Caco-2 (cell line): ENCODE results near the gene HCST. TPM values are rescaled to one million over a fixed set of nuclear protein-coding genes. Genes with fewer than 3 reads are reported as not detected.

Source experiments
- BruUV-seq: library from RNA; stranded (reverse); fragments of 400-500 nt; replicated peaks from 2 replicates; lab custom pipeline; 2021; lab: Mats Ljungman, UMichigan
- CTCF ChIA-PET: fragments of 300-600 bp; sonication (Branson Sonifier 250); formaldehyde crosslinking; loops from one replicate; lab custom pipeline; 2022; ENCODE audit warnings: antibody characterized with exemption; lab: Charles Lee
- POLR2A ChIA-PET: fragments of 300-600 bp; sonication (Branson Sonifier 250); formaldehyde crosslinking; loops from one replicate; lab custom pipeline; 2022; ENCODE audit warnings: antibody characterized with exemption; lab: Charles Lee
- DNase-seq, 2 experiments: peaks; one replicate each; pipeline versions ENCODE4 v3.0.0 to v3.0.0-alpha.2; 2020 to 2022
- H3K27me3 ChIP-seq: replicated peaks from 2 replicates; pipeline ENCODE4 v1.6.0; 2011; ENCODE audit warnings: low read length; ENCODE audit not compliant: control insufficient read depth, insufficient read depth
- H3K36me3 ChIP-seq: 2 replicates; pipeline ENCODE4 v1.5.1; 2011; ENCODE audit warnings: low read length; ENCODE audit not compliant: control insufficient read depth, insufficient read depth
- H3K4me1 ChIP-seq: fragments of 250-450 bp; sonication (Bioruptor Pico); 2 replicates; pipeline ENCODE4 v1.5.1; 2020; ENCODE audit warnings: mild to moderate bottlenecking
- H3K4me3 ChIP-seq: 2 replicates; pipeline ENCODE4 v1.5.1; 2011; ENCODE audit warnings: low read depth, mild to moderate bottlenecking, control low read depth, low read length
- H3K9me3 ChIP-seq: fragments of 250-450 bp; sonication (Bioruptor Pico); 2 replicates; pipeline ENCODE4 v1.5.1; 2020; ENCODE audit warnings: mild to moderate bottlenecking, moderate library complexity
- H3K27ac Mint-ChIP-seq: one replicate; pipeline ENCODE4 v1.8.0; 2022; ENCODE audit warnings: mixed read lengths; ENCODE audit not compliant: unreplicated experiment
- H3K27me3 Mint-ChIP-seq: one replicate; pipeline ENCODE4 v1.8.0; 2022; ENCODE audit warnings: mixed read lengths; ENCODE audit not compliant: insufficient read depth, unreplicated experiment
- H3K36me3 Mint-ChIP-seq: one replicate; pipeline ENCODE4 v1.8.0; 2022; ENCODE audit warnings: mild to moderate bottlenecking, mixed read lengths; ENCODE audit not compliant: insufficient read depth, unreplicated experiment
- H3K4me1 Mint-ChIP-seq: one replicate; pipeline ENCODE4 v1.8.0; 2022; ENCODE audit warnings: low read depth, mixed read lengths; ENCODE audit not compliant: unreplicated experiment
- H3K4me3 Mint-ChIP-seq: one replicate; pipeline ENCODE4 v1.8.0; 2022; ENCODE audit warnings: mild to moderate bottlenecking, moderate library complexity, mixed read lengths; ENCODE audit not compliant: unreplicated experiment
- H3K9me3 Mint-ChIP-seq: one replicate; pipeline ENCODE4 v1.8.0; 2022; ENCODE audit warnings: mixed read lengths; ENCODE audit not compliant: unreplicated experiment
- intact Hi-C: fragments of 100-400 bp; cut with micrococcal nuclease; formaldehyde crosslinking; loops from one replicate; pipeline ENCODE4 v1.10.0; 2022; ENCODE audit not compliant: unreplicated experiment
- total RNA-seq: library from RNA; stranded (reverse); gene quantifications from 2 replicates; pipeline ENCODE4 v1.2.3, GENCODE V29; 2022
- TF ChIP-seq, protein P1 (sequence below), 2 experiments: fragments of 200-600 bp in 1 of 2; IDR thresholded peaks; 1 replicate in 1 of 2; 2 replicates in 1 of 2; pipeline versions ENCODE4 v1.5.1 to v1.8.0; 2011 to 2022; ENCODE audit warnings: antibody characterized with exemption in 1 of 2, control low read depth in 1 of 2, inconsistent platforms in 1 of 2, low read depth in 1 of 2, low read length in 1 of 2, mild to moderate bottlenecking in 1 of 2, moderate library complexity in 1 of 2; ENCODE audit not compliant: insufficient read depth in 1 of 2, severe bottlenecking in 1 of 2, unreplicated experiment in 1 of 2

Gene HCST
- total RNA-seq, 1 experiment from 2014 or later, result not detected

DNA sequence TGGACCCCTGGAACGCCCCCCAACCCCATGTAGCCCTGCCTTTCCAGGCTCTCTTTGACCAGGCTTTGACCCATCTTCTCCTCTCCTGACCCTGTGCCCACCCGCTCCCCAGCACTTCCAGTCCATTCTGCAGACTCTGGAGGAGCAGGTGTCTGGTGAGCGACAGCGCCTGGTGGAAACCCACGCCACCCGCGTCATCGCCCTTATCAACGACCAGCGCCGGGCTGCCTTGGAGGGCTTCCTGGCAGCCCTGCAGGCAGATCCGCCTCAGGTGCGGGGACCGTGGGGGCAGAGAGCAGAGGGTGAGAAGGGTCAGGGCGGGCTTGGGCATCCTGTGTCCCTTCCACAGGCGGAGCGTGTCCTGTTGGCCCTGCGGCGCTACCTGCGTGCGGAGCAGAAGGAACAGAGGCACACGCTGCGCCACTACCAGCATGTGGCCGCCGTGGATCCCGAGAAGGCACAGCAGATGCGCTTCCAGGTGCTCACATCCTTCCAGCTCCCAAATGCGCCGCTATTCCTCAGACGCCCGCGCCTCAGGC is 27.9 kb upstream of the HCST start:
- TF ChIP-seq, protein P1, sequence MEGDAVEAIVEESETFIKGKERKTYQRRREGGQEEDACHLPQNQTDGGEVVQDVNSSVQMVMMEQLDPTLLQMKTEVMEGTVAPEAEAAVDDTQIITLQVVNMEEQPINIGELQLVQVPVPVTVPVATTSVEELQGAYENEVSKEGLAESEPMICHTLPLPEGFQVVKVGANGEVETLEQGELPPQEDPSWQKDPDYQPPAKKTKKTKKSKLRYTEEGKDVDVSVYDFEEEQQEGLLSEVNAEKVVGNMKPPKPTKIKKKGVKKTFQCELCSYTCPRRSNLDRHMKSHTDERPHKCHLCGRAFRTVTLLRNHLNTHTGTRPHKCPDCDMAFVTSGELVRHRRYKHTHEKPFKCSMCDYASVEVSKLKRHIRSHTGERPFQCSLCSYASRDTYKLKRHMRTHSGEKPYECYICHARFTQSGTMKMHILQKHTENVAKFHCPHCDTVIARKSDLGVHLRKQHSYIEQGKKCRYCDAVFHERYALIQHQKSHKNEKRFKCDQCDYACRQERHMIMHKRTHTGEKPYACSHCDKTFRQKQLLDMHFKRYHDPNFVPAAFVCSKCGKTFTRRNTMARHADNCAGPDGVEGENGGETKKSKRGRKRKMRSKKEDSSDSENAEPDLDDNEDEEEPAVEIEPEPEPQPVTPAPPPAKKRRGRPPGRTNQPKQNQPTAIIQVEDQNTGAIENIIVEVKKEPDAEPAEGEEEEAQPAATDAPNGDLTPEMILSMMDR (IDR thresholded peaks at IDR 0.05; ENCODE audit: insufficient read depth in 1 of 2, low read depth in 1 of 2, low read length in 1 of 2, severe bottlenecking in 1 of 2, unreplicated experiment in 1 of 2), result no peak
- ChIA-PET CTCF (no interaction called here), POLR2A (no interaction called here)
- intact Hi-C loops, result no loop called here
- Histone ChIP-seq H3K27me3 (peaks cover 1% of the 10 kb centered on the region; the same call in 1 of the 2 replicates), H3K9me3 (no peaks in the 10 kb centered on the region), H3K4me3 (no peak overlapping the region), H3K4me1 (peaks cover 8% of the 10 kb centered on the region), H3K36me3 (no peaks in the 10 kb centered on the region; the same call in none of the 2 replicates)
- no peak overlapping the region for H3K27ac Mint-ChIP-seq
- peaks cover under 1% of the 10 kb centered on the region for H3K36me3 Mint-ChIP-seq
- no peak overlapping the region for H3K4me3 Mint-ChIP-seq
- DNase-seq, result no peak
- H3K27me3 Mint-ChIP-seq, result peaks cover 29% of the 10 kb centered on the region
- BruUV-seq, result no TSS peak
- peaks cover 11% of the 10 kb centered on the region for H3K4me1 Mint-ChIP-seq
- H3K9me3 Mint-ChIP-seq, result no peaks in the 10 kb centered on the region

DNA sequence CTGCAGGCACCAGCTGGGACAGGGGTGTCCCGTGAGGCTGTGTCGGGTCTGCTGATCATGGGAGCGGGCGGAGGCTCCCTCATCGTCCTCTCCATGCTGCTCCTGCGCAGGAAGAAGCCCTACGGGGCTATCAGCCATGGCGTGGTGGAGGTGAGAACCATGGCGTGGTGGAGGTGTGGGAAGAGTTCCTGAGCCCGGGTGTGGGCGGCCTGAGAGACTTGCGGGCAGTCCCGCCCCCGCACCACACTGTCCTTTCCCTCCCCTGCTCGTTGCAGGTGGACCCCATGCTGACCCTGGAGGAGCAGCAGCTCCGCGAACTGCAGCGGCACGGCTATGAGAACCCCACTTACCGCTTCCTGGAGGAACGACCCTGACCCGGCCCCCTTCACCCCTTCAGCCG is 23.3 kb upstream of the HCST start:
- DNase-seq, result no peak
- Mint-ChIP-seq H3K36me3 (peaks cover 9% of the 10 kb centered on the region), H3K4me3 (no peak overlapping the region), H3K27ac (no peak overlapping the region), H3K9me3 (no peaks in the 10 kb centered on the region), H3K4me1 (peaks cover 10% of the 10 kb centered on the region), H3K27me3 (peaks cover 23% of the 10 kb centered on the region)
- Histone ChIP-seq H3K27me3 (peaks cover 1% of the 10 kb centered on the region; the same call in 1 of the 2 replicates), H3K9me3 (no peaks in the 10 kb centered on the region), H3K4me1 (no peaks in the 10 kb centered on the region), H3K4me3 (no peak overlapping the region), H3K36me3 (no peaks in the 10 kb centered on the region)
- no TSS peak for BruUV-seq
- ChIA-PET POLR2A (interaction anchor here (1.0 to 1.1 kb wide), 2 partner anchors 50 to 231 kb away, joined by 3 to 4 read pairs; no protein-coding TSS in a partner anchor), CTCF (interaction anchor here (0.6 to 2.2 kb wide), 4 partner anchors 9 to 83 kb away, joined by 3 to 14 read pairs (median 4); no protein-coding TSS in a partner anchor)
- TF ChIP-seq, protein P1 (IDR thresholded peaks at IDR 0.05; ENCODE audit: insufficient read depth in 1 of 2, low read depth in 1 of 2, low read length in 1 of 2, severe bottlenecking in 1 of 2, unreplicated experiment in 1 of 2), result no peak
- intact Hi-C loops, result loop anchor here (1.0 kb wide), 1 partner anchor 10 kb away; no protein-coding TSS in a partner anchor

DNA sequence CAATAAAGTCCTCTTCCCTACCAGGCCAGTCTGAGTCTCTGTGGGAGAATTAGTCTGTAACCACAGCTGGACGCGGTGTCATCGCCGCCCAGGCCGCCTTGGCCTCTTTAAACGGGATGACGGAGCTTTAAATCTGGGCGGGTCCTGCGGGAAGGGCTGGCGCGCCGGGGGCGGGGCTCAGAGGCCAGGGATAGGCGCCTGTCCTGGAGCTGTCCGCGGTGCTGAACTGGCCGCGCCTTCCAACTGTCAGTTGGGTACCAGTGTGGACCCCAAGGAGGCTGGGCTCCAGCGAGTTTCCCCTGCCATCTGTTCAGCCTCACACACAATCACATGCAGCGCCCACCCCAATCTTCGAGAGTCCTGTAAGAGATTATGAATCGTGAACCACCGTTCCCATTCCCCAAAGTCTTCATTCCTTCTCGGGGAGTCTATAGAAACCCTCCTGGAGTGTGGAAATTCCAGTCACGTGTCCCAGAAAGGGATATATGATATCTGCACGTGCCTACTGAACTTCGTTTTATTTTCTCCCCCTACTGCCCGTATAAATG is 22.5 kb upstream of the HCST start:
- no TSS peak for BruUV-seq
- no peaks in the 10 kb centered on the region for H3K4me1 ChIP-seq
- H3K36me3 Mint-ChIP-seq, result peaks cover 9% of the 10 kb centered on the region
- no peak overlapping the region for H3K27ac Mint-ChIP-seq
- no peak overlapping the region for H3K4me3 Mint-ChIP-seq
- H3K36me3 ChIP-seq, result no peaks in the 10 kb centered on the region
- intact Hi-C loops, result loop anchor here (1.0 kb wide), 1 partner anchor 11 kb away; no protein-coding TSS in a partner anchor
- H3K27me3 Mint-ChIP-seq, result peaks cover 21% of the 10 kb centered on the region
- ChIA-PET POLR2A (interaction anchor here (1.0 to 1.1 kb wide), 2 partner anchors 51 to 232 kb away, joined by 3 to 4 read pairs; no protein-coding TSS in a partner anchor), CTCF (interaction anchor here (0.6 to 2.2 kb wide), 5 partner anchors 10 to 82 kb away, joined by 3 to 14 read pairs (median 4); no protein-coding TSS in a partner anchor)
- H3K9me3 ChIP-seq, result no peaks in the 10 kb centered on the region
- peaks cover 1% of the 10 kb centered on the region; the same call in 1 of the 2 replicates for H3K27me3 ChIP-seq
- no peak overlapping the region for H3K4me3 ChIP-seq
- peak; percentile 91 to 95 for DNase-seq
- H3K9me3 Mint-ChIP-seq, result no peaks in the 10 kb centered on the region
- H3K4me1 Mint-ChIP-seq, result peaks cover 10% of the 10 kb centered on the region
- TF ChIP-seq, protein P1 (IDR thresholded peaks at IDR 0.05; ENCODE audit: insufficient read depth in 1 of 2, low read depth in 1 of 2, low read length in 1 of 2, severe bottlenecking in 1 of 2, unreplicated experiment in 1 of 2), result no peak
